GM12878 (cell line): ENCODE measurements around the gene CCDC159. TPM values are rescaled to one million over a fixed set of nuclear protein-coding genes. Genes with fewer than 3 reads are reported as not detected.

Experiments
- ATAC-seq: fragments of 200-7000 bp; cut with Tn5 transposase; 3 replicates; pipeline ENCODE4 v1.9.1; 2020; ENCODE audit warnings: mild to moderate bottlenecking, moderate library complexity
- BruUV-seq: library from RNA; stranded (reverse); fragments of 400-500 nt; replicated peaks from 2 replicates; lab custom pipeline; 2021; lab: Mats Ljungman, UMichigan
- CTCF ChIA-PET: fragments of 300-600 bp; sonication (Branson Sonifier 250); formaldehyde crosslinking; extraction: SDS; loops from one replicate; lab custom pipeline; 2021; ENCODE audit warnings: inconsistent platforms; lab: Yijun Ruan, JAX
- POLR2A ChIA-PET: fragments of 350-600 bp; formaldehyde crosslinking; extraction: SDS; loops from one replicate; lab custom pipeline; 2021; ENCODE audit warnings: inconsistent platforms; lab: Charles Lee
- RAD21 ChIA-PET: fragments of 300-600 bp; sonication (Branson Sonifier 250); formaldehyde crosslinking; loops from one replicate; lab custom pipeline; 2023; ENCODE audit warnings: antibody characterized with exemption; ENCODE audit not compliant: unreplicated experiment; lab: Charles Lee
- SMC1A ChIA-PET: fragments of 300-600 bp; sonication (Branson Sonifier 250); formaldehyde crosslinking; loops from one replicate; lab custom pipeline; 2023; ENCODE audit not compliant: unreplicated experiment, uncharacterized antibody; lab: Charles Lee
- DNase-seq: peaks from one replicate; pipeline ENCODE4 v3.0.0-alpha.2; 2011; ENCODE audit warnings: low read depth, low spot score
- FAIRE-seq: peaks from 3 replicates; lab custom pipeline; 2011; peaks lifted over from hg19 to GRCh38; lab: Jason Lieb, UNC
- H2AFZ ChIP-seq: 2 replicates; pipeline ENCODE4 v1.6.0; 2011; ENCODE audit warnings: low read depth, low read length, control low read depth; ENCODE audit not compliant: control insufficient read depth
- H3K27ac ChIP-seq: 2 replicates; pipeline ENCODE4 v1.5.1; 2011; ENCODE audit warnings: control low read depth; ENCODE audit not compliant: control insufficient read depth, insufficient read depth
- H3K27me3 ChIP-seq, 2 experiments: replicated peaks in 1 of 2; 2 replicates each; pipeline versions ENCODE4 v1.6.0 to v1.6.1; 2011; ENCODE audit warnings: low read length in 1 of 2; ENCODE audit not compliant: control insufficient read depth in 2 of 2, insufficient read depth in 2 of 2
- H3K36me3 ChIP-seq, 2 experiments: 2 replicates each; pipeline ENCODE4 v1.5.1; 2011; ENCODE audit warnings: low read length in 1 of 2; ENCODE audit not compliant: control insufficient read depth in 2 of 2, insufficient read depth in 2 of 2
- H3K4me1 ChIP-seq: 2 replicates; pipeline ENCODE4 v1.6.1; 2011; ENCODE audit warnings: mild to moderate bottlenecking, low read length, moderate library complexity, mixed read lengths; ENCODE audit not compliant: control insufficient read depth, insufficient read depth
- H3K4me2 ChIP-seq: 2 replicates; pipeline ENCODE4 v1.6.0; 2011; ENCODE audit warnings: control low read depth; ENCODE audit not compliant: control insufficient read depth, insufficient read depth
- H3K4me3 ChIP-seq: fragments of 200-600 bp; sonication (generic); 2 replicates; pipeline ENCODE4 v1.5.1; 2016
- H3K79me2 ChIP-seq: 2 replicates; pipeline ENCODE4 v1.6.0; 2011; ENCODE audit warnings: low read length; ENCODE audit not compliant: control insufficient read depth, insufficient read depth
- H3K9ac ChIP-seq: 2 replicates; pipeline ENCODE4 v1.8.0; 2011; ENCODE audit warnings: low read length, control low read depth, mixed read lengths; ENCODE audit not compliant: control insufficient read depth, insufficient read depth
- H3K9me3 ChIP-seq: replicated peaks from 3 replicates; pipeline ENCODE4 v1.5.1; 2011; ENCODE audit warnings: mild to moderate bottlenecking, low read length; ENCODE audit not compliant: control insufficient read depth, insufficient read depth
- H4K20me1 ChIP-seq: 2 replicates; pipeline ENCODE4 v1.6.0; 2011; ENCODE audit not compliant: control insufficient read depth, insufficient read depth
- ATF7 ChIP-seq: fragments of 450-650 bp; IDR thresholded peaks from 2 replicates; pipeline ENCODE4 v1.6.1; 2016; ENCODE audit warnings: low read depth, mild to moderate bottlenecking
- CREM ChIP-seq: IDR thresholded peaks from 2 replicates; pipeline ENCODE4 v1.6.1; 2014; ENCODE audit warnings: antibody characterized with exemption, low read depth
- GABPA ChIP-seq: IDR thresholded peaks from 2 replicates; pipeline ENCODE4 v1.6.1; 2014; ENCODE audit warnings: antibody characterized with exemption, low read depth, mild to moderate bottlenecking, inconsistent platforms
- KLF5 ChIP-seq: fragments of 450-650 bp; IDR thresholded peaks from 2 replicates; pipeline ENCODE4 v1.6.1; 2014; ENCODE audit warnings: mild to moderate bottlenecking; ENCODE audit not compliant: partially characterized antibody
- MTA3 ChIP-seq: IDR thresholded peaks from 2 replicates; pipeline ENCODE4 v1.6.1; 2012; ENCODE audit warnings: low read length, inconsistent platforms, borderline replicate concordance
- NR2F1 ChIP-seq: fragments of 450-650 bp; conservative IDR thresholded peaks from 2 replicates; pipeline ENCODE4 v1.6.1; 2017; ENCODE audit warnings: mild to moderate bottlenecking
- POLR2A ChIP-seq: IDR thresholded peaks from 2 replicates; pipeline ENCODE4 v1.6.1; 2011; ENCODE audit warnings: low read depth, mild to moderate bottlenecking, low read length
- RFX5 ChIP-seq: IDR thresholded peaks from 2 replicates; pipeline ENCODE4 v1.6.1; 2011; ENCODE audit warnings: low read depth, low read length, improper control_type of control experiment
- SIX5 ChIP-seq: IDR thresholded peaks from 2 replicates; pipeline ENCODE4 v1.6.1; 2011; ENCODE audit warnings: mild to moderate bottlenecking, low read depth, low read length, moderate library complexity; ENCODE audit not compliant: severe bottlenecking
- SREBF1 ChIP-seq: IDR thresholded peaks from 2 replicates; pipeline ENCODE4 v1.6.1; 2012; ENCODE audit warnings: mild to moderate bottlenecking, low read length
- TAF1 ChIP-seq: IDR thresholded peaks from 2 replicates; pipeline ENCODE4 v1.6.1; 2011; ENCODE audit warnings: mild to moderate bottlenecking, low read depth, low read length, borderline replicate concordance
- TCF7 ChIP-seq: IDR thresholded peaks from 2 replicates; pipeline ENCODE4 v1.6.1; 2014; ENCODE audit warnings: antibody characterized with exemption, borderline replicate concordance
- YBX1 ChIP-seq: fragments of 450-650 bp; IDR thresholded peaks from 2 replicates; pipeline ENCODE4 v1.6.1; 2016; ENCODE audit warnings: antibody characterized with exemption
- ZNF217 ChIP-seq: fragments of 450-650 bp; IDR thresholded peaks from 2 replicates; pipeline ENCODE4 v1.6.1; 2017; ENCODE audit warnings: antibody characterized with exemption, mild to moderate bottlenecking
- ZSCAN29 ChIP-seq: fragments of 450-650 bp; IDR thresholded peaks from 2 replicates; pipeline ENCODE4 v1.6.1; 2017; ENCODE audit warnings: mild to moderate bottlenecking, moderate library complexity
- WGBS: methylation state at CpG from one replicate; pipeline ENCODE4 v1.1.6; 2016; ENCODE audit warnings: low lambda C conversion rate; ENCODE audit not compliant: insufficient replicate concordance, insufficient coverage; ENCODE audit errors: missing lambda C conversion rate; 5-methylcytosine and 5-hydroxymethylcytosine counted together
- in situ Hi-C: fragments of 300-500 bp; cut with MboI; formaldehyde crosslinking; loops from 9 replicates; pipeline ENCODE4 v1.14.3; 2018; ENCODE audit warnings: mixed read lengths
- intact Hi-C: fragments of 100-400 bp; cut with micrococcal nuclease; formaldehyde crosslinking; loops from one replicate; pipeline ENCODE4 v1.14.2; 2022; ENCODE audit not compliant: unreplicated experiment
- polyA plus RNA-seq, 11 experiments: library from polyadenylated mRNA; depleted of rRNA in 4 of 11; unstranded in 6 of 11; stranded (reverse) in 5 of 11; fragments of >200 nt; fragmentation: Nextera tagmentation in 4 of 11; fragmentation: Illumina TruSeq in 1 of 11; extraction: Ambion mirVana in 4 of 11; extraction: Trizol in 1 of 11; gene quantifications; 1 replicate in 1 of 11; 2 replicates in 10 of 11; pipeline versions ENCODE4 v1.2.1 to v1.2.3, GENCODE V29; 2011 to 2016; ENCODE audit warnings: inconsistent platforms in 2 of 11, missing spikeins in 2 of 11, low read depth in 1 of 11
- total RNA-seq, 4 experiments: library from RNA; depleted of rRNA in 3 of 4; stranded (reverse); fragments of >200 nt in 3 of 4; fragmentation: Illumina TruSeq in 1 of 4; extraction: Trizol in 1 of 4; gene quantifications; 2 replicates each; pipeline versions ENCODE4 v1.2.1 to v1.2.3, GENCODE V29; 2013 to 2021
- TF ChIP-seq, protein P1 (sequence below): fragments of 450-650 bp; formaldehyde crosslinking; IDR thresholded peaks from 2 replicates; pipeline ENCODE4 v1.4.0; 2020; ENCODE audit warnings: mild to moderate bottlenecking, moderate library complexity
- TF ChIP-seq, protein P2 (sequence below): fragments of 450-650 bp; IDR thresholded peaks from 2 replicates; pipeline ENCODE4 v1.6.1; 2017; ENCODE audit warnings: low read depth, mild to moderate bottlenecking, moderate library complexity

The CCDC159 gene
- total and polyA plus RNA-seq, 10 of the 15 experiments (the other 5 are each of a cell fraction or from before 2014, with no cell fraction given) = 0.61 to 14.7 (median 10.1) TPM

DNA sequence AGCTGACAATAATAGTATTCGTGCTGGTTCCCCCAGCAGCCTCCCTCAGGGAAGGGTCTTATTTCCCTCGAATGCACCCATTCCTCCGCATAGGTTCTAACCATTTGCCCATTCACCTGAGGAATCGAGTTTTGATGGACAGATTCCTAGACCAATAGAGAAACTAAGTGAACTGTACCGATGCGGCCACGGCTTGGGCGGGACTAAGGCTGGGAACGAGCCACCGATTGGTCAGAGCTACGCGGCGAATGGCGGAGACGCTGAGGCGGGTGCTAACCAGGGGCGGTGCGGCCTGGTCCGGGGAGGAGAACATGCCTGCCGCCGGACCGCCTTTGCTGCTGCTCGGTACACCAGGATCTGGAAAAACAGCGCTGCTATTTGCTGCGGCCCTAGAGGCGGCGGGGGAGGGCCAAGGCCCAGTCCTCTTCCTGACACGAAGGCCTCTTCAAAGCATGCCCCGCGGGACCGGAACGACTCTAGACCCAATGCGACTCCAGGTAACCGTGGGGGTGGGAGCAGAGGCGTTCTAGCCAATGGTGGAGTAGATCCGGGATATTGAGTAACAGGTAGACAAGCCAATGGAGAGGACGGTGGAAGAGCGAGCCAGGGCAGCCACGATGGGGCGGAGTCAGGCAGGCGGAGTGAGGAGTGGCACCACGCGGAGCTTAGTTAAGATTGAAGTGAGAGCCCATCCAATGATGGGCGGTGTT is 28.3 kb downstream of the CCDC159 start, which contains the start of gene SWSAP1:
Gene SWSAP1 (plus strand): TSS at position 234 of the 710 bp plus-strand sequence. CDS start 15 bp downstream, at position 249.
- peak within 1 kb of the TSS; percentile 94 for H3K27ac ChIP-seq
- H3K79me2 ChIP-seq = peaks cover 10% of the 10 kb centered on the region
- peak; percentile 95 for FAIRE-seq
- H4K20me1 ChIP-seq = no peaks in the 10 kb centered on the region
- no peaks in the 10 kb centered on the region for H3K27me3 ChIP-seq
- intact Hi-C loops (loop anchor here (2.0 kb wide), 1 partner anchor 28 kb away; the partner anchor contains the start of genes CCDC159 and TMEM205), in situ Hi-C loops (no loop called here)
- peak within 1 kb of the TSS; percentile 98 for H2AFZ ChIP-seq
- peaks cover 21% of the 10 kb centered on the region for H3K4me1 ChIP-seq
- peak within 1 kb of the TSS; percentile 87 for H3K9ac ChIP-seq
- peak within 1 kb of the TSS; percentile 97 for H3K4me2 ChIP-seq
- peak; percentile 95 for ATAC-seq
- ChIA-PET CTCF (interaction anchor here (0.6 to 5.6 kb wide), 15 partner anchors 8 to 438 kb away, joined by 3 to 62 read pairs (median 4); partner anchors contain the start of genes CCDC159, EPOR, PRKCSH and TMEM205), SMC1A (interaction anchor here (0.7 to 6.1 kb wide), 13 partner anchors 9 to 285 kb away, joined by 3 to 40 read pairs (median 5); partner anchors contain the start of genes CCDC159, ECSIT, EPOR and ODAD3), RAD21 (interaction anchor here (0.5 to 5.2 kb wide), 27 partner anchors 9 to 796 kb away, joined by 3 to 36 read pairs (median 4); partner anchors contain the start of genes CCDC159, ECSIT, ELOF1 and EPOR), POLR2A (interaction anchor here (0.6 to 4.8 kb wide), 23 partner anchors 8 to 1407 kb away, joined by 3 to 48 read pairs (median 4); partner anchors contain the start of genes CCDC159, ECSIT, ELOF1 and ODAD3)
- TSS peak; percentile 89 for BruUV-seq
- no peaks in the 10 kb centered on the region for H3K9me3 ChIP-seq
- DNase-seq = peak; percentile 99
- WGBS = under 1% methylated on average over 44 of the region's 44 CpGs
- peak within 1 kb of the TSS; percentile 77 for H3K4me3 ChIP-seq
- H3K36me3 ChIP-seq = no peaks in the 10 kb centered on the region
- TF ChIP-seq TCF7 (no peak), MTA3 (no peak), KLF5 (peak; percentile 91), SREBF1 (no peak), RFX5 (0 out of 2 replicates have a peak, but pooled peaks have one; percentile 12), YBX1 (no peak), GABPA (peak; percentile 79; the same call in 1 of the 2 replicates), ZNF217 (no peak), ATF7 (peak; percentile 38; the same call in 1 of the 2 replicates), NR2F1 (no peak), POLR2A (peak; percentile 95), ZSCAN29 (no peak), SIX5 (no peak), TAF1 (0 out of 2 replicates have a peak, but pooled peaks have one; percentile 10), CREM (peak; percentile 71)
- TF ChIP-seq, protein P1, sequence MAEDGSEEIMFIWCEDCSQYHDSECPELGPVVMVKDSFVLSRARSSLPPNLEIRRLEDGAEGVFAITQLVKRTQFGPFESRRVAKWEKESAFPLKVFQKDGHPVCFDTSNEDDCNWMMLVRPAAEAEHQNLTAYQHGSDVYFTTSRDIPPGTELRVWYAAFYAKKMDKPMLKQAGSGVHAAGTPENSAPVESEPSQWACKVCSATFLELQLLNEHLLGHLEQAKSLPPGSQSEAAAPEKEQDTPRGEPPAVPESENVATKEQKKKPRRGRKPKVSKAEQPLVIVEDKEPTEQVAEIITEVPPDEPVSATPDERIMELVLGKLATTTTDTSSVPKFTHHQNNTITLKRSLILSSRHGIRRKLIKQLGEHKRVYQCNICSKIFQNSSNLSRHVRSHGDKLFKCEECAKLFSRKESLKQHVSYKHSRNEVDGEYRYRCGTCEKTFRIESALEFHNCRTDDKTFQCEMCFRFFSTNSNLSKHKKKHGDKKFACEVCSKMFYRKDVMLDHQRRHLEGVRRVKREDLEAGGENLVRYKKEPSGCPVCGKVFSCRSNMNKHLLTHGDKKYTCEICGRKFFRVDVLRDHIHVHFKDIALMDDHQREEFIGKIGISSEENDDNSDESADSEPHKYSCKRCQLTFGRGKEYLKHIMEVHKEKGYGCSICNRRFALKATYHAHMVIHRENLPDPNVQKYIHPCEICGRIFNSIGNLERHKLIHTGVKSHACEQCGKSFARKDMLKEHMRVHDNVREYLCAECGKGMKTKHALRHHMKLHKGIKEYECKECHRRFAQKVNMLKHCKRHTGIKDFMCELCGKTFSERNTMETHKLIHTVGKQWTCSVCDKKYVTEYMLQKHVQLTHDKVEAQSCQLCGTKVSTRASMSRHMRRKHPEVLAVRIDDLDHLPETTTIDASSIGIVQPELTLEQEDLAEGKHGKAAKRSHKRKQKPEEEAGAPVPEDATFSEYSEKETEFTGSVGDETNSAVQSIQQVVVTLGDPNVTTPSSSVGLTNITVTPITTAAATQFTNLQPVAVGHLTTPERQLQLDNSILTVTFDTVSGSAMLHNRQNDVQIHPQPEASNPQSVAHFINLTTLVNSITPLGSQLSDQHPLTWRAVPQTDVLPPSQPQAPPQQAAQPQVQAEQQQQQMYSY (CRISPR knock-in tag) = no peak
- TF ChIP-seq, protein P2, sequence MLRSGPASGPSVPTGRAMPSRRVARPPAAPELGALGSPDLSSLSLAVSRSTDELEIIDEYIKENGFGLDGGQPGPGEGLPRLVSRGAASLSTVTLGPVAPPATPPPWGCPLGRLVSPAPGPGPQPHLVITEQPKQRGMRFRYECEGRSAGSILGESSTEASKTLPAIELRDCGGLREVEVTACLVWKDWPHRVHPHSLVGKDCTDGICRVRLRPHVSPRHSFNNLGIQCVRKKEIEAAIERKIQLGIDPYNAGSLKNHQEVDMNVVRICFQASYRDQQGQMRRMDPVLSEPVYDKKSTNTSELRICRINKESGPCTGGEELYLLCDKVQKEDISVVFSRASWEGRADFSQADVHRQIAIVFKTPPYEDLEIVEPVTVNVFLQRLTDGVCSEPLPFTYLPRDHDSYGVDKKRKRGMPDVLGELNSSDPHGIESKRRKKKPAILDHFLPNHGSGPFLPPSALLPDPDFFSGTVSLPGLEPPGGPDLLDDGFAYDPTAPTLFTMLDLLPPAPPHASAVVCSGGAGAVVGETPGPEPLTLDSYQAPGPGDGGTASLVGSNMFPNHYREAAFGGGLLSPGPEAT = peak; percentile 57
